Activated T-cell treated with anti-CD3 and anti-CD28 coated beads, Interleukin-2, amount 50 U/mL, for 4 hours (primary cell): ENCODE results near the gene DEDD. TPM values are rescaled to one million over a fixed set of nuclear protein-coding genes. Genes with fewer than 3 reads are reported as not detected.
A peak's percentile ranks its signal among the peaks of the same experiment; 100 is the strongest.

Experiments
- ATAC-seq, 2 donors: fragments of 200-7000 bp; cut with Tn5 transposase; one replicate each; pipeline ENCODE4 v1.10.0; 2021
- DNase-seq: peaks from one replicate; pipeline ENCODE4 v3.0.0-alpha.2; 2020
- H3K27me3 Mint-ChIP-seq: one replicate; pipeline ENCODE4 v1.8.0; 2021; ENCODE audit warnings: low read depth, mixed read lengths
- H3K36me3 Mint-ChIP-seq: one replicate; pipeline ENCODE4 v1.8.0; 2022; ENCODE audit warnings: mixed read lengths; ENCODE audit not compliant: insufficient read depth
- H3K4me1 Mint-ChIP-seq: one replicate; pipeline ENCODE4 v1.8.0; 2021; ENCODE audit warnings: low read depth, mixed read lengths
- H3K4me3 Mint-ChIP-seq: one replicate; pipeline ENCODE4 v1.8.0; 2021; ENCODE audit warnings: mild to moderate bottlenecking, moderate library complexity, mixed read lengths
- H3K9me3 Mint-ChIP-seq: one replicate; pipeline ENCODE4 v1.8.0; 2021; ENCODE audit warnings: mixed read lengths
- total RNA-seq, 3 donors: library from RNA; stranded (reverse); gene quantifications; one replicate each; pipeline ENCODE4 v1.2.1, GENCODE V29; 2021

DEDD gene
- total RNA-seq, 3 donors from 2014 or later, result 50.7 to 56.7 (median 51.2) TPM

- DNase-seq, result no peak
- H3K36me3 Mint-ChIP-seq, result no peaks in the 10 kb centered on the region
- no peaks in the 10 kb centered on the region for H3K27me3 Mint-ChIP-seq
- peaks cover 37% of the 10 kb centered on the region for H3K4me1 Mint-ChIP-seq
- H3K9me3 Mint-ChIP-seq, result no peaks in the 10 kb centered on the region
- H3K4me3 Mint-ChIP-seq, result no peak overlapping the region
- ATAC-seq, result no peak
Observed at GRCh38 chr1:161072751-161073449, 59.6 kb downstream of the DEDD start.

- no peak for ATAC-seq
- peaks cover under 1% of the 10 kb centered on the region for H3K36me3 Mint-ChIP-seq
- no peaks in the 10 kb centered on the region for H3K27me3 Mint-ChIP-seq
- peaks cover 45% of the 10 kb centered on the region for H3K4me1 Mint-ChIP-seq
- H3K9me3 Mint-ChIP-seq, result no peaks in the 10 kb centered on the region
- no peak overlapping the region for H3K4me3 Mint-ChIP-seq
- DNase-seq, result peak; percentile 37
Observed at GRCh38 chr1:161071886-161072371, 60.5 kb downstream of the DEDD start.

Other genes with a start within 250 kb of the DEDD start
- not detected for gene ITLN1, start 247.5 kb downstream of the DEDD start, total RNA-seq
- not detected for gene ITLN2, start 177.9 kb downstream of the DEDD start, total RNA-seq
- 1 to 10 TPM; 3.9 to 7.6 (median 7.3) TPM for gene F11R, start 111.5 kb downstream of the DEDD start, total RNA-seq
- 10 to 100 TPM; 20.3 to 67.2 (median 25.6) TPM for gene TSTD1, start 93.7 kb downstream of the DEDD start, total RNA-seq
- 10 to 100 TPM; 44.3 to 53.0 (median 44.9) TPM for gene USF1, start 86.7 kb downstream of the DEDD start, total RNA-seq
- 100 to 1,000 TPM; 103 to 128 (median 106) TPM for gene ARHGAP30, start 62.8 kb downstream of the DEDD start, total RNA-seq
- gene NECTIN4, start 43.1 kb downstream of the DEDD start, total RNA-seq, result under 1 TPM in 1 of 3 donors, not detected in 2; 0.08 TPM
- under 1 TPM in 1 of 3 donors, not detected in 2; 0.43 TPM for gene KLHDC9, start 34.3 kb downstream of the DEDD start, total RNA-seq
- 100 to 1,000 TPM; 231 to 238 (median 235) TPM for gene PFDN2, start 14.6 kb downstream of the DEDD start, total RNA-seq
- gene NIT1, start 14.6 kb downstream of the DEDD start, total RNA-seq, result 10 to 100 TPM; 41.4 to 51.8 (median 42.2) TPM
- 10 to 100 TPM; 87.5 to 98.8 (median 92.8) TPM for gene UFC1, start 21.3 kb upstream of the DEDD start, total RNA-seq
- gene USP21, start 26.8 kb upstream of the DEDD start, total RNA-seq, result 10 to 100 TPM; 25.0 to 28.3 (median 27.4) TPM
- 10 to 100 TPM; 10.0 to 13.8 (median 12.8) TPM for gene PPOX, start 33.8 kb upstream of the DEDD start, total RNA-seq
- 10 to 100 TPM; 73.9 to 76.3 (median 75.9) TPM for gene B4GALT3, start 44.8 kb upstream of the DEDD start, total RNA-seq
- gene ADAMTS4, start 66.4 kb upstream of the DEDD start, total RNA-seq, result 1 to 10 TPM in 1 of 3 donors, under 1 TPM in 2; 0.34 to 1.1 (median 0.63) TPM
- gene NDUFS2, start 69.7 kb upstream of the DEDD start, total RNA-seq, result 10 to 100 TPM; 70.7 to 80.5 (median 73.2) TPM
- gene FCER1G, start 82.6 kb upstream of the DEDD start, total RNA-seq, result 1 to 10 TPM in 1 of 3 donors, under 1 TPM in 1, not detected in 1; 0.83 to 1.4 TPM
- 1 to 10 TPM; 1.1 to 2.0 (median 2.0) TPM for gene APOA2, start 91.0 kb upstream of the DEDD start, total RNA-seq
- gene TOMM40L, start 93.4 kb upstream of the DEDD start, total RNA-seq, result 10 to 100 TPM; 23.8 to 29.8 (median 25.5) TPM
- gene NR1I3, start 105.5 kb upstream of the DEDD start, total RNA-seq, result under 1 TPM in 1 of 3 donors, not detected in 2; 0.46 TPM
- gene PCP4L1, start 126.1 kb upstream of the DEDD start, total RNA-seq, result not detected
- gene MPZ, start 177.3 kb upstream of the DEDD start, total RNA-seq, result 1 to 10 TPM in 2 of 3 donors, under 1 TPM in 1; 0.83 to 2.0 (median 1.1) TPM
- gene SDHC, start 181.7 kb upstream of the DEDD start, total RNA-seq, result 100 to 1,000 TPM; 179 to 202 (median 186) TPM
- gene CFAP126, start 235.2 kb upstream of the DEDD start, total RNA-seq, result not detected